Measurements from ENCODE around the gene COL16A1. TPM values are rescaled to one million over a fixed set of nuclear protein-coding genes. Genes with fewer than 3 reads are reported as not detected.
A peak's percentile ranks its signal among the peaks of the same experiment; 100 is the strongest.

Gene COL16A1
- total RNA-seq, 4 donors from 2014 or later: 67.2 to 169 (median 149) TPM

GRCh38 chr1:31696242-31696641 is 7.6 kb downstream of the COL16A1 start:
- H3K4me1 ChIP-seq: peaks cover 7 to 61% (median 14%) of the 10 kb centered on the region in 3 donors
- TF ChIP-seq EP300 (IDR thresholded peaks at IDR 0.05): no peak
- no peak for TF ChIP-seq POLR2AphosphoS5 (IDR thresholded peaks at IDR 0.05)
- ATAC-seq: no peak
- no CpG with 5 or more reads among the region's 4 CpGs for WGBS, 2 donors (ENCODE audit: low coverage in 1 of 2)
- H3K4me3 ChIP-seq: no peak overlapping the region
- H3K36me3 ChIP-seq: peaks cover 0 to 61% of the 10 kb centered on the region in 2 donors
- peak overlapping the region in 3 of 4 donors; percentile 43 to 92 (median 57) for H3K27ac ChIP-seq
- no peaks in the 10 kb centered on the region for H3K9me3 ChIP-seq
- no peaks in the 10 kb centered on the region for H3K27me3 ChIP-seq

DNA sequence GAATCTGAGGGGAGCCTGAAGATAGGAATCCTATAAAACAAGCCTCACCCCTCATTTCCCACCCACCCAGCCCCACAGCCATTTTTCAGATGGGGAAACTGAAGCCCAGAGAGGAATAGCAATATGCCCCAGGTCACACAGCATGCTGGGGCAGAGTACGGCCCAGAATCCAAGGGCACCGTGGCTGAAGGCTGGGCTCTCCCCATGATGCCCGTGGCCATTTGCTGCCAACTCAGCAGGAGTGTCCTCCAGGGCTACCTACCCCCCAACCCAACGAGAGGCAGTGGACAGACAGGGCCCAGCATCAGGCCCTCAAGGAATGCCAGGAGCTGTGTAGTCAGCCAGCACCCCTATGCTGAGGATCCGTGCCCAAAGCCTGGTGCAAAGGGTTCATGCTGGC is 8.5 kb downstream of the COL16A1 start:
- WGBS, 2 donors (ENCODE audit: low coverage in 1 of 2): no CpG with 5 or more reads among the region's 5 CpGs
- no peak overlapping the region for H3K4me3 ChIP-seq
- no peaks in the 10 kb centered on the region for H3K9me3 ChIP-seq
- peak overlapping the region in 3 of 4 donors; percentile 21 to 92 (median 57) for H3K27ac ChIP-seq
- peaks cover 2 to 52% (median 5%) of the 10 kb centered on the region in 3 donors for H3K4me1 ChIP-seq
- peaks cover 0 to 68% of the 10 kb centered on the region in 2 donors for H3K36me3 ChIP-seq
- ATAC-seq: no peak
- no peaks in the 10 kb centered on the region for H3K27me3 ChIP-seq
- TF ChIP-seq EP300 (IDR thresholded peaks at IDR 0.05) (no peak), POLR2A (IDR thresholded peaks at IDR 0.05) (no peak), POLR2AphosphoS5 (IDR thresholded peaks at IDR 0.05) (no peak)
- TF ChIP-seq, protein P1, sequence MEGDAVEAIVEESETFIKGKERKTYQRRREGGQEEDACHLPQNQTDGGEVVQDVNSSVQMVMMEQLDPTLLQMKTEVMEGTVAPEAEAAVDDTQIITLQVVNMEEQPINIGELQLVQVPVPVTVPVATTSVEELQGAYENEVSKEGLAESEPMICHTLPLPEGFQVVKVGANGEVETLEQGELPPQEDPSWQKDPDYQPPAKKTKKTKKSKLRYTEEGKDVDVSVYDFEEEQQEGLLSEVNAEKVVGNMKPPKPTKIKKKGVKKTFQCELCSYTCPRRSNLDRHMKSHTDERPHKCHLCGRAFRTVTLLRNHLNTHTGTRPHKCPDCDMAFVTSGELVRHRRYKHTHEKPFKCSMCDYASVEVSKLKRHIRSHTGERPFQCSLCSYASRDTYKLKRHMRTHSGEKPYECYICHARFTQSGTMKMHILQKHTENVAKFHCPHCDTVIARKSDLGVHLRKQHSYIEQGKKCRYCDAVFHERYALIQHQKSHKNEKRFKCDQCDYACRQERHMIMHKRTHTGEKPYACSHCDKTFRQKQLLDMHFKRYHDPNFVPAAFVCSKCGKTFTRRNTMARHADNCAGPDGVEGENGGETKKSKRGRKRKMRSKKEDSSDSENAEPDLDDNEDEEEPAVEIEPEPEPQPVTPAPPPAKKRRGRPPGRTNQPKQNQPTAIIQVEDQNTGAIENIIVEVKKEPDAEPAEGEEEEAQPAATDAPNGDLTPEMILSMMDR (IDR thresholded peaks at IDR 0.05): no peak

GRCh38 chr1:31694964-31695313 is 8.9 kb downstream of the COL16A1 start:
- H3K36me3 ChIP-seq: peaks cover 0 to 72% of the 10 kb centered on the region in 2 donors
- H3K9me3 ChIP-seq: no peaks in the 10 kb centered on the region
- ATAC-seq: no peak
- H3K4me1 ChIP-seq: peaks cover 0 to 48% (median 1%) of the 10 kb centered on the region in 3 donors
- H3K27ac ChIP-seq: peak overlapping the region in 2 of 4 donors; percentile 57 to 92
- H3K4me3 ChIP-seq: no peak overlapping the region
- no peaks in the 10 kb centered on the region for H3K27me3 ChIP-seq
- WGBS, 2 donors (ENCODE audit: low coverage in 1 of 2): 76% methylated on average over 6 of the region's 8 CpGs; no CpG with 5 or more reads in 1 of the 2 donors
- TF ChIP-seq POLR2AphosphoS5 (IDR thresholded peaks at IDR 0.05) (no peak), POLR2A (IDR thresholded peaks at IDR 0.05) (no peak), EP300 (IDR thresholded peaks at IDR 0.05) (no peak)
- TF ChIP-seq, protein P1 (IDR thresholded peaks at IDR 0.05): no peak

- Histone ChIP-seq H3K4me1 (peaks cover 0 to 41% (median 0%) of the 10 kb centered on the region in 3 donors), H3K36me3 (peaks cover 0 to 72% of the 10 kb centered on the region in 2 donors), H3K4me3 (no peak overlapping the region), H3K27me3 (no peaks in the 10 kb centered on the region), H3K9me3 (no peaks in the 10 kb centered on the region), H3K27ac (peak overlapping the region in 3 of 4 donors; percentile 39 to 92 (median 57))
- TF ChIP-seq, protein P1 (IDR thresholded peaks at IDR 0.05): no peak
- no peak for TF ChIP-seq EP300 (IDR thresholded peaks at IDR 0.05)
- no peak for TF ChIP-seq POLR2A (IDR thresholded peaks at IDR 0.05)
- no peak for TF ChIP-seq POLR2AphosphoS5 (IDR thresholded peaks at IDR 0.05)
- ATAC-seq: no peak
- 83% methylated on average over 1 of the region's 12 CpGs; no CpG with 5 or more reads in 1 of the 2 donors for WGBS, 2 donors (ENCODE audit: low coverage in 1 of 2)
These were observed 9.5 kb downstream of the COL16A1 start for GRCh38 chr1:31694069-31694963.

- Histone ChIP-seq H3K4me1 (peaks cover 0 to 40% (median 3%) of the 10 kb centered on the region in 3 donors), H3K36me3 (peaks cover 0 to 63% of the 10 kb centered on the region in 2 donors), H3K27me3 (no peaks in the 10 kb centered on the region), H3K9me3 (no peaks in the 10 kb centered on the region), H3K4me3 (no peak overlapping the region), H3K27ac (no peak overlapping the region)
- no peak for ATAC-seq
- TF ChIP-seq POLR2AphosphoS5 (IDR thresholded peaks at IDR 0.05): no peak
- TF ChIP-seq EP300 (IDR thresholded peaks at IDR 0.05): no peak
- no peak for TF ChIP-seq POLR2A (IDR thresholded peaks at IDR 0.05)
- TF ChIP-seq, protein P1 (IDR thresholded peaks at IDR 0.05): no peak
- 55% methylated on average over 5 of the region's 10 CpGs; no CpG with 5 or more reads in 1 of the 2 donors for WGBS, 2 donors (ENCODE audit: low coverage in 1 of 2)
These were observed 10.6 kb downstream of the COL16A1 start for GRCh38 chr1:31693231-31693630.
